SK-N-SH (cell line): ENCODE results near the gene ACADL. TPM values are rescaled to one million over a fixed set of nuclear protein-coding genes. Genes with fewer than 3 reads are reported as not detected.
"Not testable (repeated sequence)": the region's sequence is repeated elsewhere in the genome, so short reads cannot be mapped to it uniquely, and the experiment has no call there.

Source experiments
- CTCF ChIA-PET: fragments of 300-600, 350-600 bp; formaldehyde crosslinking; extraction: SDS; loops from one replicate; lab custom pipeline; 2021; lab: Yijun Ruan, JAX
- POLR2A ChIA-PET: fragments of 350-600 bp; sonication (Branson Sonifier 250); formaldehyde crosslinking; extraction: SDS; loops from one replicate; lab custom pipeline; 2020; ENCODE audit warnings: antibody characterized with exemption, inconsistent platforms; lab: Yijun Ruan, JAX
- DNase-seq: peaks from one replicate; pipeline ENCODE4 v3.0.0; 2012
- H2AFZ ChIP-seq: fragments of 200-600 bp; sonication (generic); 2 replicates; pipeline ENCODE4 v1.8.1; 2016; ENCODE audit warnings: antibody characterized with exemption, mild to moderate bottlenecking, low read depth
- H3F3A ChIP-seq: fragments of 200-600 bp; sonication (generic); replicated peaks from 2 replicates; pipeline ENCODE3; 2016; ENCODE audit warnings: antibody characterized with exemption, mild to moderate bottlenecking; ENCODE audit not compliant: insufficient read depth
- H3K27ac ChIP-seq, 2 experiments: fragments of 200-500 bp in 1 of 2; fragments of 200-600 bp in 1 of 2; sonication (Bioruptor generic) in 1 of 2; sonication (generic), shearing (Covaris generic) in 1 of 2; 2 replicates each; pipeline versions ENCODE4 v1.5.1 to v1.6.1; 2014 to 2016; ENCODE audit warnings: low read depth in 2 of 2, inconsistent platforms in 1 of 2, low read length in 1 of 2, mild to moderate bottlenecking in 1 of 2, mixed read lengths in 1 of 2
- H3K27me3 ChIP-seq: fragments of 200-600 bp; sonication (generic), shearing (Covaris generic); 2 replicates; pipeline ENCODE4 v1.6.1; 2016; ENCODE audit warnings: mixed run types; ENCODE audit not compliant: insufficient read depth
- H3K36me3 ChIP-seq, 2 experiments: fragments of 200-500 bp in 1 of 2; fragments of 200-600 bp in 1 of 2; sonication (Bioruptor generic) in 1 of 2; sonication (generic) in 1 of 2; replicated peaks in 1 of 2; 2 replicates each; pipeline versions ENCODE3 to v1.5.1; 2014 to 2016; ENCODE audit warnings: low read length in 1 of 2, mild to moderate bottlenecking in 1 of 2; ENCODE audit not compliant: insufficient read depth in 2 of 2, control insufficient read depth in 1 of 2
- H3K4me1 ChIP-seq, 2 experiments: fragments of 200-500 bp in 1 of 2; fragments of 200-600 bp in 1 of 2; sonication (Bioruptor generic) in 1 of 2; sonication (generic), shearing (Covaris generic) in 1 of 2; 2 replicates each; pipeline versions ENCODE4 v1.5.1 to v1.6.1; 2014 to 2016; ENCODE audit warnings: low read depth in 1 of 2, low read length in 1 of 2, mixed run types in 1 of 2; ENCODE audit not compliant: insufficient read depth in 2 of 2, control insufficient read depth in 1 of 2
- H3K4me2 ChIP-seq: fragments of 200-600 bp; sonication (generic), shearing (Covaris generic); 2 replicates; pipeline ENCODE4 v1.6.1; 2017; ENCODE audit warnings: mixed run types
- H3K4me3 ChIP-seq, 2 experiments: fragments of 200-500 bp in 1 of 2; fragments of 200-600 bp in 1 of 2; sonication (Bioruptor generic) in 1 of 2; sonication (generic), shearing (Covaris generic) in 1 of 2; 2 replicates each; pipeline versions ENCODE4 v1.5.1 to v1.8.1; 2014 to 2016; ENCODE audit warnings: low read depth in 2 of 2, inconsistent platforms in 1 of 2, low read length in 1 of 2, mild to moderate bottlenecking in 1 of 2, mixed read lengths in 1 of 2, moderate library complexity in 1 of 2
- H3K79me2 ChIP-seq: fragments of 200-600 bp; sonication (generic); 2 replicates; pipeline ENCODE4 v1.8.1; 2017; ENCODE audit warnings: mild to moderate bottlenecking; ENCODE audit not compliant: insufficient read depth
- H3K9ac ChIP-seq: fragments of 200-600 bp; sonication (generic); 2 replicates; pipeline ENCODE4 v1.6.1; 2017; ENCODE audit warnings: mixed run types
- H3K9me2 ChIP-seq: fragments of 200-600 bp; sonication (generic); 2 replicates; pipeline ENCODE4 v1.6.1; 2017; ENCODE audit warnings: mixed run types
- H3K9me3 ChIP-seq: fragments of 200-600 bp; sonication (generic); 2 replicates; pipeline ENCODE4 v1.6.1; 2017; ENCODE audit warnings: mixed run types, mild to moderate bottlenecking, moderate library complexity
- H4K20me1 ChIP-seq: fragments of 200-600 bp; sonication (generic); 2 replicates; pipeline ENCODE4 v1.6.1; 2017; ENCODE audit warnings: mild to moderate bottlenecking, mixed run types; ENCODE audit not compliant: insufficient read depth
- CHD2 ChIP-seq: fragments of 150-350 bp; IDR thresholded peaks from 2 replicates; pipeline ENCODE4 v1.6.1; 2018; ENCODE audit warnings: low read length; ENCODE audit not compliant: partially characterized antibody
- FOXM1 ChIP-seq: IDR thresholded peaks from 2 replicates; pipeline ENCODE4 v1.4.0; 2012; ENCODE audit warnings: low read depth, mild to moderate bottlenecking
- JUND ChIP-seq: IDR thresholded peaks from 2 replicates; pipeline ENCODE4 v1.4.0; 2012
- MAX ChIP-seq: IDR thresholded peaks from 2 replicates; pipeline ENCODE4 v1.4.0; 2012; ENCODE audit warnings: low read depth
- PBX3 ChIP-seq: IDR thresholded peaks from 2 replicates; pipeline ENCODE4; 2012
- POLR2AphosphoS5 ChIP-seq: IDR thresholded peaks from 2 replicates; pipeline ENCODE4 v1.6.1; 2012; ENCODE audit warnings: low read depth, low read length
- RXRA ChIP-seq: IDR thresholded peaks from 2 replicates; pipeline ENCODE4 v1.4.0; 2012; ENCODE audit warnings: low read depth, mild to moderate bottlenecking, borderline replicate concordance
- USF2 ChIP-seq: fragments of 150-350 bp; IDR thresholded peaks from 2 replicates; pipeline ENCODE4 v1.6.1; 2017; ENCODE audit warnings: antibody characterized with exemption, low read length, low read depth, borderline replicate concordance
- ZBTB33 ChIP-seq: IDR thresholded peaks from 2 replicates; pipeline ENCODE4 v1.4.0; 2012; ENCODE audit warnings: low read depth, borderline replicate concordance
- WGBS: methylation state at CpG from one replicate; pipeline ENCODE4 v1.1.6; 2017; ENCODE audit warnings: low lambda C conversion rate; 5-methylcytosine and 5-hydroxymethylcytosine counted together
- polyA plus RNA-seq, 3 experiments: library from polyadenylated mRNA; depleted of rRNA; stranded (reverse); fragments of >200 nt; gene quantifications; 2 replicates each; pipeline ENCODE4 v1.2.3, GENCODE V29; 2012

ACADL gene
- polyA plus RNA-seq, 1 of the 3 experiments (the other 2 are of a cell fraction) = not detected

- H3K9ac ChIP-seq = no peak overlapping the region
- H3K4me1 ChIP-seq = no peaks in the 10 kb centered on the region; a peak in 1 of 4 replicates
- DNase-seq = no peak
- WGBS = 44% methylated on average over 1 of the region's 1 CpG
- peaks cover 4% of the 10 kb centered on the region; the same call in 1 of the 2 replicates for H3K27me3 ChIP-seq
- no peaks in the 10 kb centered on the region for H3F3A ChIP-seq
- no peak overlapping the region for H3K4me2 ChIP-seq
- POLR2A ChIA-PET = no interaction called here
- CTCF ChIA-PET = interaction anchor here (1.0 to 2.5 kb wide), 3 partner anchors 11 to 200 kb away, joined by 3 to 10 read pairs (median 5); no protein-coding TSS in a partner anchor
- no peak for TF ChIP-seq POLR2AphosphoS5
- no peak for TF ChIP-seq FOXM1
- TF ChIP-seq CHD2 = no peak
- TF ChIP-seq MAX = no peak
- TF ChIP-seq RXRA = no peak
- no peak for TF ChIP-seq PBX3
- TF ChIP-seq ZBTB33 = no peak
- no peak for TF ChIP-seq JUND
- TF ChIP-seq USF2 = no peak
- H3K9me2 ChIP-seq = no peaks in the 10 kb centered on the region
- no peaks in the 10 kb centered on the region for H3K79me2 ChIP-seq
- H2AFZ ChIP-seq = no peak overlapping the region
- no peaks in the 10 kb centered on the region for H3K36me3 ChIP-seq
- no peaks in the 10 kb centered on the region for H4K20me1 ChIP-seq
- no peaks in the 10 kb centered on the region for H3K9me3 ChIP-seq
- no peak overlapping the region for H3K27ac ChIP-seq
- H3K4me3 ChIP-seq = no peak overlapping the region
Measured at GRCh38 chr2:210177769-210178168, 47.5 kb downstream of the ACADL start.

GRCh38 chr2:210177115-210177514 lies 48.1 kb downstream of the ACADL start:
- DNase-seq, H3K27ac ChIP-seq, H4K20me1 ChIP-seq, H3K4me1 ChIP-seq, H3K27me3 ChIP-seq, H3K9me3 ChIP-seq, H3K4me3 ChIP-seq, H3K9ac ChIP-seq, H2AFZ ChIP-seq, H3K4me2 ChIP-seq, H3F3A ChIP-seq, H3K9me2 ChIP-seq, H3K36me3 ChIP-seq, H3K79me2 ChIP-seq, POLR2A ChIA-PET: not testable (repeated sequence)
- WGBS = 76% methylated on average over 1 of the region's 1 CpG
- CTCF ChIA-PET = interaction anchor here (1.1 to 2.5 kb wide), 4 partner anchors 18 to 199 kb away, joined by 3 to 10 read pairs (median 4); no protein-coding TSS in a partner anchor
